ENCODE measurements around the gene GCC1.

The GCC1 gene

DNA sequence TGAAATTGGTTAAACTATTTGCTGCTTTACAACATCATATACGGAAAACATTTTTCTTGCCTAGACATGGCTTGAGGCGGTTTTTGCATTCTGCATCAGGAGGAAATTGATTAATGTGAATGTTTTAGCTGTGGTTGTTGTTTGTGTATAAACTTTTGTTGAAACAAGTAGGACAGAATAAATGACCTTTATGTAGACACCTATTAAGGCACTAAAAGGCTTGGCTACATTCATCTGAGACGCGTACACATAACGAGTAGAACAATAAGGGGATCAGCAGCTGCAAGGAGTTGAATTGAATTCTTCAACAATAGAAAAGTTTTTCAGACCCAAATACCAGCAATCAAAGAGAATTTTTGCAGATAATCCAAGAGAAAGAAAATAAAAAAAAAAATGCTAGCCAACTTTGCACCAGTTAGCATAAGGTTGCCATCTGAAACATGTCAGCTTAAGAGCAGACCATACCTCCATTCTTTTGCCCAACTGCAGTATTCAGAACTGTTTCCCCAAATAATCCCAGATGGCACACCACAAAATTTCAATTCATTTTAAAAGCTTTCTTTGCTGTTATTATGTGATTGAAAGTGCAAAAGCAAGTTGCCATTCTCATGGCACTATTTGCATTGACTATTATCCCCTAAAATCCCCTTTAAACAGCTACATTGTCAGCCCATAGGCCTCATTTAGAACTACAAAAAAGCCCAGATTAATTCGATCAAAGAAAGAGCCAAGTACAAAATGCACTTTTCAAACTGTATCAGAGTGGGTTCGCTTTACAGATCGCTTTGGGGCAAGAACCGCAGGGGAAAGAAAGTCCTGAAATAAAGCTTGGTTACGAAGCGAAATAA, 49.6 kb downstream of the GCC1 start:
- Mint-ChIP-seq H3K36me3 (ENCODE audit: low read depth) (no peaks in the 10 kb centered on the region), H3K4me1 (ENCODE audit: low read depth) (peaks cover 5% of the 10 kb centered on the region), H3K9me3 (no peaks in the 10 kb centered on the region), H3K4me3 (no peak overlapping the region), H3K27me3 (peaks cover 69% of the 10 kb centered on the region), H3K27ac (no peak overlapping the region)

DNA sequence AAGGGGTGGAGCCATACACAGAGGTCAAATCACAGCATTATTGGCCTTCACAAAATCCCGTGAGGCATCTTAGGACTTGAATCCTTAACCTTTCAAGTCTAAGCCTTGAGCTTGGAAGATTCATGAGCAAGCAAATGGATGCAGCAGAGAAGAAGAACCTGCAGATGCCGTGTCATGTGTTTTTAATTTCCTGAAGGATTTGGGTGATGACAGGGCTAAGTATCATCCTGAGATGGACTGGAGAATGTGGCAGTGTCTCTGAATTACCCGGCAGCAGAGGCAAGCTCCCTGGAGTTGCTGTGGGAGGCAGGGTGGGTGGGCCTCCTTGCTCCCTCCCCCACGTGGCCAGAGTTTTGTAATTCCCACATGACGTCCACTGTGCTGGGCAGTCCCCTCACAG, 50.8 kb downstream of the GCC1 start:
- H3K27me3 Mint-ChIP-seq: peaks cover 70% of the 10 kb centered on the region
- no peaks in the 10 kb centered on the region for H3K36me3 Mint-ChIP-seq (ENCODE audit: low read depth)
- H3K27ac Mint-ChIP-seq: no peak overlapping the region
- H3K4me1 Mint-ChIP-seq (ENCODE audit: low read depth): peaks cover 5% of the 10 kb centered on the region
- no peaks in the 10 kb centered on the region for H3K9me3 Mint-ChIP-seq
- H3K4me3 Mint-ChIP-seq: no peak overlapping the region

DNA sequence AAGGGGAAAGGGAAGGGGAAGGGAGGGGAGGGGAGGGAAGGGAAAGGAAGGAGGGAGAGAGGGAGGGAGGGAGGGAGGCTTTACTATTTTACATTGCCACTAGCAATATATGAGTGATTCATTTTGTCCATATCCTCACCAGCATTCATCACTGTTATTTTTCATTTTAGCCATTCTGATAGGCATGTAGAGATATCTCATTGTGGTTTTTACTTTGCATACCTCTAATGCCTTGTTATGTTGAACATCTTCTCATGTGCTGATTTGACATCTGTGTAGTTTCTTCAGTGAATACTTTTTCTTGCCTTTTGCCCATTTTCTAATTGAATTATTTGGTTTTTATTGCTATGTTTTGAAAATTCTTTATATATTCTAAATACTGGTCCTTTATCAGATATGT, 52.7 kb downstream of the GCC1 start:
- H3K4me1 Mint-ChIP-seq (ENCODE audit: low read depth): peaks cover 5% of the 10 kb centered on the region
- H3K4me3 Mint-ChIP-seq: no peak overlapping the region
- H3K9me3 Mint-ChIP-seq: no peaks in the 10 kb centered on the region
- H3K36me3 Mint-ChIP-seq (ENCODE audit: low read depth): no peaks in the 10 kb centered on the region
- H3K27me3 Mint-ChIP-seq: peaks cover 69% of the 10 kb centered on the region
- no peak overlapping the region for H3K27ac Mint-ChIP-seq

DNA sequence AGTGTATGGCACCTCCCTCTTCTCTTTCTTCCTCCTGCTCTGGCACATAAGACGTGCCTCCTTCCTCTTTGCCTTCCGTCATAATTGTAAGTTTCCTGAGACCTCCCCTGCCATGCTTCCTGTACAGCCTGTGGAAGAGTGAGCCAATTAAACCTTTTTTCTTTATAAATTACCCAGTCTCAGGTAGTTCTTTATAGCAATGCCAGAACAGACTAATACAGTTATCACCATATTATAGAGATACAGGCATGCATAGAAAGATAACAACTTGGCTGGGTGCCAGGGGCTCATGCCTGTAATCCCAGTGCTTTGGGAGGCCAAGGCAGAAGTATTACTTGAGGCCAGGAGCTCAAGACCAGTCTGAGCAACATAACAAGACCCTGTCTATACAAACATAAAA, 53.2 kb downstream of the GCC1 start:
- H3K27me3 Mint-ChIP-seq: peaks cover 63% of the 10 kb centered on the region
- H3K4me1 Mint-ChIP-seq (ENCODE audit: low read depth): peaks cover 5% of the 10 kb centered on the region
- H3K9me3 Mint-ChIP-seq: no peaks in the 10 kb centered on the region
- no peak overlapping the region for H3K4me3 Mint-ChIP-seq
- no peak overlapping the region for H3K27ac Mint-ChIP-seq
- no peaks in the 10 kb centered on the region for H3K36me3 Mint-ChIP-seq (ENCODE audit: low read depth)

Data from stimulated activated naive CD8-positive, alpha-beta T cell treated with anti-CD3 and anti-CD28 coated beads, Interleukin-15, Interleukin-2, amounts not matched to agents 100 ng/mL and 50 ng/mL, for 24 hours (primary cell).